ENCODE measurements around the gene COX19. TPM values are rescaled to one million over a fixed set of nuclear protein-coding genes. Genes with fewer than 3 reads are reported as not detected.

Gene COX19
- total and polyA plus RNA-seq, 2 of the 13 experiments (the other 11 are each of a cell fraction or from before 2014, with no cell fraction given): 11.5 to 21.7 TPM

DNA sequence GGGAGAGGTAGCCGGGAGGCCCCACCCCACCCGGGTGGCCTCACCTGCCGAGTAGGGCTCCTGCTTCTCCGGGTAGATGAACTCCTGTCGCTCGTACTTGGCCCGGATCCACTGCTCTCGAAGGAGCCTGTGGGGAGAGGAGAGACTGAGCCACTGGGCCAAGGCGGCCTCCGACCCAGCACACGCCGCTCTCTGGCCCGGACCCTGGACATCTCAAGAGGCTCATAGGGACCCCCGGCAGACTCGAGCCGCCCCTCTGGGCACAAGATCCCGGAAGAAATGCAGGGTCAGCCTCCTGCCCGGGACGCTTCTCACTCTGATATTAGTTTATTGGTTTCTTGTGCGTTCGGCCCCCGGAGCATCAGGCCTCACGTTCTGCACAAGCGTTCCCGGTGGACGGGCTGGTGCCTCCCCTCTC lies 55.4 kb downstream of the COX19 start:
- H2AFZ ChIP-seq (ENCODE audit: low read length): no peak overlapping the region
- H3K9ac ChIP-seq (ENCODE audit: insufficient read depth, low read depth, low read length): no peak overlapping the region
- H3K79me2 ChIP-seq (ENCODE audit: insufficient read depth, low read length): no peaks in the 10 kb centered on the region
- ChIA-PET CTCF (ENCODE audit: low intra/inter-chr PET ratio, low total read pairs) (no interaction called here), POLR2A (no interaction called here)
- no peak overlapping the region for H3K4me3 ChIP-seq (replicated peaks in 1 of 3; ENCODE audit: insufficient read depth in 1 of 3, low read depth in 2 of 3, low read length in 3 of 3)
- FAIRE-seq: no peak
- H3K27ac ChIP-seq (ENCODE audit: extremely low read length, insufficient read depth, low read length): no peak overlapping the region
- TF ChIP-seq MZF1 (CRISPR knock-in tag; IDR thresholded peaks at IDR 0.05; ENCODE audit: borderline replicate concordance) (no peak), HNRNPK (IDR thresholded peaks at IDR 0.05; ENCODE audit: low read depth, low read length, poor library complexity, severe bottlenecking) (peak; percentile 84)
- WGBS (ENCODE audit: low lambda C conversion rate): 99% methylated on average over 21 of the region's 26 CpGs
- no peak overlapping the region for H3K4me2 ChIP-seq (ENCODE audit: low read depth, low read length)
- no peak for DNase-seq (ENCODE audit: low spot score)
- no TSS peak for BruUV-seq (replicated peaks)
- H3K36me3 ChIP-seq (replicated peaks in 1 of 2; ENCODE audit: control insufficient read depth in 1 of 2, insufficient read depth in 2 of 2, low read length in 2 of 2): no peaks in the 10 kb centered on the region
- intact Hi-C loops (cut with micrococcal nuclease; ENCODE audit: unreplicated experiment): no loop called here
- H3K27me3 ChIP-seq (ENCODE audit: control insufficient read depth in 1 of 2, insufficient read depth in 2 of 2, low read length in 2 of 2): no peaks in the 10 kb centered on the region
- no peak for ATAC-seq
- no peaks in the 10 kb centered on the region for H3K9me3 ChIP-seq (ENCODE audit: low read length)
- in situ Hi-C loops (cut with HindIII; ENCODE audit: extremely low pct_ligation_motif_present, low pct_unique_long_range_greater_than_20kb): no loop called here
- H3K4me1 ChIP-seq (ENCODE audit: insufficient read depth, low read length): peaks cover 13% of the 10 kb centered on the region; the same call in 1 of the 2 replicates
- H4K20me1 ChIP-seq (ENCODE audit: insufficient read depth, low read length): no peaks in the 10 kb centered on the region

DNA sequence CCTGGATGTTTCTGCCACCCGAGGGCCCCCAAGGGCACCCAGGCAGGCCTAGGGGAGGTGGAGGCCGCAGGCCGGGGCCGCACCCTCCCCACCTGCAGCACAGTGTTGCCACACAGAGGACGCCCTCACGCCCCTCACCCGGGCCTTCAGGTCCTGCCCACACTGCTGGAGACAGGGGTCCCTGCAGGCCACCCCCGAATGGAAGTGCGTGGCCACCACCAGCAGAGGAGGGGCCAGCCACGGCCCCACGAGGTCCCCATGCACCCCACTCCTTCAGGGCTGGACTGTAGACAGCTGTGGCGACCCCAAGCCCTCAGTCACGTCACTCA lies 56.3 kb downstream of the COX19 start:
- intact Hi-C loops (cut with micrococcal nuclease; ENCODE audit: unreplicated experiment): no loop called here
- Histone ChIP-seq H3K4me2 (ENCODE audit: low read depth, low read length) (no peak overlapping the region), H3K4me3 (replicated peaks in 1 of 3; ENCODE audit: insufficient read depth in 1 of 3, low read depth in 2 of 3, low read length in 3 of 3) (no peak overlapping the region), H3K9me3 (ENCODE audit: low read length) (no peaks in the 10 kb centered on the region), H3K27me3 (ENCODE audit: control insufficient read depth in 1 of 2, insufficient read depth in 2 of 2, low read length in 2 of 2) (no peaks in the 10 kb centered on the region), H4K20me1 (ENCODE audit: insufficient read depth, low read length) (no peaks in the 10 kb centered on the region), H2AFZ (ENCODE audit: low read length) (no peak overlapping the region), H3K79me2 (ENCODE audit: insufficient read depth, low read length) (no peaks in the 10 kb centered on the region), H3K9ac (ENCODE audit: insufficient read depth, low read depth, low read length) (no peak overlapping the region), H3K36me3 (replicated peaks in 1 of 2; ENCODE audit: control insufficient read depth in 1 of 2, insufficient read depth in 2 of 2, low read length in 2 of 2) (no peaks in the 10 kb centered on the region), H3K4me1 (ENCODE audit: insufficient read depth, low read length) (peaks cover 9% of the 10 kb centered on the region; the same call in 1 of the 2 replicates), H3K27ac (ENCODE audit: extremely low read length, insufficient read depth, low read length) (no peak overlapping the region)
- DNase-seq (ENCODE audit: low spot score) (no peak), ATAC-seq (no peak), FAIRE-seq (no peak)
- in situ Hi-C loops (cut with HindIII; ENCODE audit: extremely low pct_ligation_motif_present, low pct_unique_long_range_greater_than_20kb): no loop called here
- no peak for TF ChIP-seq ATAD3A (CRISPR knock-in tag; IDR thresholded peaks at IDR 0.05)
- TF ChIP-seq, protein P1, sequence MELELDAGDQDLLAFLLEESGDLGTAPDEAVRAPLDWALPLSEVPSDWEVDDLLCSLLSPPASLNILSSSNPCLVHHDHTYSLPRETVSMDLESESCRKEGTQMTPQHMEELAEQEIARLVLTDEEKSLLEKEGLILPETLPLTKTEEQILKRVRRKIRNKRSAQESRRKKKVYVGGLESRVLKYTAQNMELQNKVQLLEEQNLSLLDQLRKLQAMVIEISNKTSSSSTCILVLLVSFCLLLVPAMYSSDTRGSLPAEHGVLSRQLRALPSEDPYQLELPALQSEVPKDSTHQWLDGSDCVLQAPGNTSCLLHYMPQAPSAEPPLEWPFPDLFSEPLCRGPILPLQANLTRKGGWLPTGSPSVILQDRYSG (CRISPR knock-in tag; IDR thresholded peaks at IDR 0.05): no peak
- TF ChIP-seq, protein P2, sequence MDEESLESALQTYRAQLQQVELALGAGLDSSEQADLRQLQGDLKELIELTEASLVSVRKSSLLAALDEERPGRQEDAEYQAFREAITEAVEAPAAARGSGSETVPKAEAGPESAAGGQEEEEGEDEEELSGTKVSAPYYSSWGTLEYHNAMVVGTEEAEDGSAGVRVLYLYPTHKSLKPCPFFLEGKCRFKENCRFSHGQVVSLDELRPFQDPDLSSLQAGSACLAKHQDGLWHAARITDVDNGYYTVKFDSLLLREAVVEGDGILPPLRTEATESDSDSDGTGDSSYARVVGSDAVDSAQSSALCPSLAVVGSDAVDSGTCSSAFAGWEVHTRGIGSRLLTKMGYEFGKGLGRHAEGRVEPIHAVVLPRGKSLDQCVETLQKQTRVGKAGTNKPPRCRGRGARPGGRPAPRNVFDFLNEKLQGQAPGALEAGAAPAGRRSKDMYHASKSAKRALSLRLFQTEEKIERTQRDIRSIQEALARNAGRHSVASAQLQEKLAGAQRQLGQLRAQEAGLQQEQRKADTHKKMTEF (CRISPR knock-in tag; IDR thresholded peaks at IDR 0.05): no peak
- no peak for TF ChIP-seq RFX3 (CRISPR knock-in tag; IDR thresholded peaks at IDR 0.05)
- no peak for TF ChIP-seq ZNF839 (CRISPR knock-in tag; IDR thresholded peaks at IDR 0.05; ENCODE audit: borderline replicate concordance)
- CTCF ChIA-PET (ENCODE audit: low intra/inter-chr PET ratio, low total read pairs): no interaction called here
- WGBS (ENCODE audit: low lambda C conversion rate): 92% methylated on average over 3 of the region's 13 CpGs
- POLR2A ChIA-PET: no interaction called here
- BruUV-seq (replicated peaks): no TSS peak
